NCI-H146 (cell line): ENCODE results near the gene FSIP1.

Source experiments
- DNase-seq: peaks from one replicate; lab custom pipeline; 2025; lab: John Stamatoyannopoulos, UW

The FSIP1 gene

DNA sequence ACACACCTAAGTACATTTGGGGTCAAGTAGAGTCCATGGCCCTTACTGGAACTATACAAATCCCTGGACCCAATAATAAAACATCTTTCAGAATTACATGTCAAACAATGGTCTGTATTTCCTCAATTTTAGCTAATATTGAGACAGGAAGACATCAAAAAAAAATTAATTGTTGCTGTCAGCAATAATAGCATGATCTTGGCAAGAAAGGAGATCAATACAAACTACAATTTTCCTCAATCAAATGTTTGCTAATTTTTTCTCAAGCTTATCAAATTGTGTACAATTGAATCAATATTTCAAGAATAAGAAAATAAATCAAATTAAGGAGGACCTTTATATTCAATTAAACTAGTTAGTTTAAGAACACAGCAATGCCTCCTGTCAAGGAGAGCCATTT lies 62.6 kb downstream of the FSIP1 start:
- no peak for DNase-seq

DNA sequence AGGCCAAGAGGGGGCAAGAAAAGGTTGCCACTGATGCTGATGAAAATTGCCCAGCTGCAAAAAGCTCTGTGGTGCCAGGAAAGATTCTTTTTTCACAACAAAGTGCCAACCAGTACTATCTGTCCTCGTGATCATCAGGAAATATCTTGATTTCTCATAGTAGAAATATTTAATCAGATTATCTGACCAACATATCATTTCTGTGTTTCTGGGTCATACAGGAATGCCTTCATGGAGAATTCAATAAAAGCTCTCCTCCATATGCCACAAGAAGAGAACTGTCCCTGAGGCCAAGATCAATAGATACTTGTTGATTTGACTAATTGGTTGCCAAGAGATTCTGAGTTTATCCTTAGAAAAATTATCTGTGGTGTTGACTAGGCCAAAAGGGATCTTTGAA lies 63.5 kb downstream of the FSIP1 start:
- DNase-seq = no peak

- DNase-seq = no peak
Observed at GRCh38 chr15:39717134-39717533, 65.5 kb downstream of the FSIP1 start.

DNA sequence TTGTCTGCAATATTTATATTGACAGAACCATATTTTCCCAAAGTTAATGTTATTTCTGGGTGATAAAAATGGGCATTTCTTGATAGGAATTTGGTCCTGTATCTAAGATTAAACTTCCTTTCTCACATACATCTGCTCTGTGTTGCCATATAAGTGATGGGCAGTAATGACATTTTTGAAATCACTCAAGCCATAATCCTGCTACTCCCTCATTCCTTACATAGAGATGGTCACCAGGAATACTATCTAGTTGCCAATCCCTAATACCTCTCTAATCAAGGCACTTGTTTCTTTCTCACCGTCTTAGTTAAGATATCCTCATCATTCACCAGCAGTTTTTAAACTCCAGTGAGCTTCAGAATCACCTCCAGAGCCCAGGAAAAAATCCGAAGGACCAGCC lies 68.4 kb downstream of the FSIP1 start:
- DNase-seq = no peak

DNA sequence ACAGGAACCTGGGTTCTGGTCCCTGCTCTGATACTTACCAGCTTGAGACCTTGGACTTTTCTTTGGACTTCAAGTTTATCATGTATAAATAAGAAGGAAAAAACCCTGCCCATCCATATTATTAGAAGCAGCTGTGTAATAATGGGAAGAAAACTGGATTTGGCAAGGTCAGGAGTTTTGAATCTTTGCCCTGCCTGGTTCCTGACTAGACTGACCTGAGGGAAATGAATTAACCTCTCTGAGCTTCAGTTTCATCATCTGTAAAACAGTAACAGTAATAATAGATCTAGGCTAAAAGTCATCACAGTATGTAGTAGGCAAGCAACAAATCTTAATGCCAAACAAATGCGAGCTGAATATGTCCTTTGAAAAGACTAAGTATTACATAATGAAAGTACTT lies 68.8 kb downstream of the FSIP1 start:
- no peak for DNase-seq

- no peak for DNase-seq
Observed at GRCh38 chr15:39710681-39711080, 72.0 kb downstream of the FSIP1 start.

DNA sequence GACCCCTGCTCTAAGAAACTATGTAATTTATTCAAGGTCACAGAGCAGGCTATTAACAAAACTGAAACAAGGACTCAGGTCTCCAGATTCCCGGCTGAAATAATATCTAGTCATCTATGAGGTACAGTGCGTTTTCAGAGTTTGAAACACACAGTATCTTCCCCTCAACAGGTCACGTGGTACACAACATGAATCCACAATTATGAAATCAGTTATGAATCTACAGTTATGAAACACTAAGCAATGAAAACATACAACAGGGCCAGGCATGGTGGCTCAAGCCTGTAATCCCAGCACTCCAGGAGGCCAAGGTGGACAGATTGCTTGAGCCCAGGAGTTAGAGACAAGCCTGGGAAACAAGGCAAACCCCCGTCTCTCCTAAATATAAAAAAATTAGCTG lies 72.7 kb downstream of the FSIP1 start:
- DNase-seq = no peak

DNA sequence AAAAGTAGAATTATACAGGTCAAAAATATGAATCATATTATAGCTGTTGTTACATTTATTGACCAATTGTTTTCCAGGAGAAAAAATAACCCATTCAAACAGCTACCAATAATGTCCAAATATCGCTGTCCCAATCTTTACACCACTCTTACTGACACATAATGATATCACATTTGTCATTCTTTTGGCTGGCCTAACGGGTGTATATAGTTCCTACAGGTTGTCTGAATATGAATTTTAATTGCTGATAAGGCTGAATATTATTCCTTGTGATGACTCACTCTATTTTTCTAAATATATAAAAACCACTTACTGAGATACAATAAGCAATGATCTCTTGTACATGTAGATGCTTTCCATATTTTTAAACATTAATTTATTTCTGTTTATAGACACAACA lies 76.4 kb downstream of the FSIP1 start:
- no peak for DNase-seq

GRCh38 chr15:39704689-39705088 lies 78.0 kb downstream of the FSIP1 start:
- DNase-seq = no peak

GRCh38 chr15:39704235-39704634 lies 78.4 kb downstream of the FSIP1 start:
- no peak for DNase-seq

DNA sequence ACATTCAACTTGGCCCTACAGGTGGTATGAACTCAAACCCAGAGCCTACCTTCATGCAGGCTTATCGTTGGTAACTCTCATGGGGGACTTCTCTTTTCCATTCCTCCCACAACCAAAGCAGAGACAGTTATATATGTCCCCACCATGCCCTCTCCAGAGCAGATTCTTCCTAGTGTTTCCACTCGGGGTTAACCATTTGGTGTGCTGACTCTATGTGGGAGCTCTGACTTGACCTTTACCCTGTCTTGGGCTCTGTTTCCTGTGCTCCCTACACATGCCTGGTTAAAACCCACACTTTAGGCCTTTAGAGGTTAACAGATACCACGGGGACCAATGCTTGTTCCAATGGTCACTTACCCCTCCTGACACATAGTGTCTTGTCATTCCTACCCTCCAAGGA lies 80.7 kb downstream of the FSIP1 start:
- no peak for DNase-seq

GRCh38 chr15:39700375-39700700 lies 82.3 kb downstream of the FSIP1 start:
- no peak for DNase-seq

DNA sequence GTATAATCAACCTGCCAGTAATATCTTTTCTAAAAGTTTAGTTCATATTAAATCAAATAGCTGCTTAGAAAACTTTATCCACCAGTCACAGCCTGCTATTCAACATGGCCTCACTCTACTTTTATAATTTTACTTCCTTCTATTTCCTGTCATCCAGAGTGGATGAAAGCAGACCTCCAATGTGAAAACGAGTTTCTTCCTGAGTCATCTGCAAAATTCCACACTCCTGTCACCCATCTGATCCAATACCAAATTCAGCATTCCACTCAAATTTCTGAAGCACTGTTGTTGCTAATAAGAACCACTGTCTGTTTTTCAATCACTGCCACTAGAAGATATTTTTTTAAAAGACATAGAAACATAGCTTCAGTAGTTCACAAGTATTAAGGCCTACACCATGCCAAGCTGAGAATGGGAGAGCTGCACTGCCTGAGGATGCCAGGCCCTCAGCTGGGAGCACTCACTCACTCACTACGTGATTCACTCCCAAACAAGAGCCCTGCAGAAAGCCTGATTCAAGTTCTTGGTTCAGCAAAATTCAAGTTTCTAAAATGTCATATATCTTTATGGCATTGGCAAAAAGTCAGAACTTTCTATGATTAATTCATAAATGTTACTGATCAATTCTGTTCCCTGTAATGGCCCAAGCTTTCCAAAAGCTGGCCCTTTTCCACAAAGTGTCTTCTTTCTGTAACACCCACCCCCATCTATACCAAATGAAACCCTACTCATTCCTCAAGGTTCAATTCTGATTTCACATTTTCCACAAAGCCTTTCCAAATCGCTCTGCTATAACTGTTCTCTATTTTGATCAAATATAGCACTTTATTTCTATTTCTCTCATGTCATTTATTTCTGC lies 82.9 kb downstream of the FSIP1 start:
- no peak for DNase-seq

- DNase-seq = no peak
Observed at GRCh38 chr15:39698444-39699390, 83.9 kb downstream of the FSIP1 start.

GRCh38 chr15:39697509-39697908 lies 85.1 kb downstream of the FSIP1 start:
- no peak for DNase-seq

GRCh38 chr15:39695793-39696192 lies 86.8 kb downstream of the FSIP1 start:
- no peak for DNase-seq

DNA sequence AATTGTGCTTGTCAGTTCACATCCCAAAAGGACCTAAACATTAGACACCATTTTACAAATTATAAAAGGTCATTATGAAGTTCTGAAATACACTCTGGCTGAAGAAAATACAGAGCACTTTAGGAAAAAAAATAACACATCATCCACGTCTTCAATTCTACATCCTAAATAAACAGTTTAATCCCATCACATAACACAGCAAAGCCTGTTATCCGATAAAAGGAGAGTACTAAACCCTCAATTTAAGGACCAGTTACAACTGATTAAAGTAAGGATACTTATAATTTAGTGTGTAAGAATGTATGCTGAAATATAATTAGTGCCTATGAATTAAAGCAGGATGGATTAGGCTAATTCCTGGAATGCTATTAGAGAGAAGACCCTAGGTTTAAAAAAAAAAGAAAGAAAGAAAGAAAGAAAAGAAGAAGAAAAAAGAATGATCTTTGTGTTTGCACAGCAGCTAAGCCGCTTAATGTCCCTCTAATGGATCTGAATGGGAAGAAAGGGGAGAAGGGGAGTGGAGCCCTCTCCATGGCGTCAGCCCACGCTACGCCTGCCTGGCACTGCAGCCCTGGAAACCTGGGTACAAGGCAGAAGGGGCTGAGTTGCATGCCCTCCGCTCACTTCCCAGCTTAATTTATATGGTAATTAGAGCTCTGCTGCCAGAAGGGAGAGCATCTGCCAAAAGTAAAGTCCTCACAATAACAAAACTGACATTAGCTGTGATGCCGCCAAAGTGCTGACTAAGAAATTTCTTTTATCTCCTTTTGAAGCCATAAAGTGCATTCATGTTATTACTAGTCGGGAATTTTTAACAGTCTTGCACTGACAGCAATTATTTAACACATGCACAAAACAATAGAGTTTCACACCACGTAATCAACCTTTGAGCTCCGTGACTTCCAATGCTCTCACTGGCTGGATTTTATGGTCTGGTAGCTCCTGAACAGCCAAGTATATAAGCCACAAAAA lies 90.0 kb downstream of the FSIP1 start:
- DNase-seq = peak; percentile 32

GRCh38 chr15:39690881-39691634 lies 91.6 kb downstream of the FSIP1 start:
- no peak for DNase-seq

DNA sequence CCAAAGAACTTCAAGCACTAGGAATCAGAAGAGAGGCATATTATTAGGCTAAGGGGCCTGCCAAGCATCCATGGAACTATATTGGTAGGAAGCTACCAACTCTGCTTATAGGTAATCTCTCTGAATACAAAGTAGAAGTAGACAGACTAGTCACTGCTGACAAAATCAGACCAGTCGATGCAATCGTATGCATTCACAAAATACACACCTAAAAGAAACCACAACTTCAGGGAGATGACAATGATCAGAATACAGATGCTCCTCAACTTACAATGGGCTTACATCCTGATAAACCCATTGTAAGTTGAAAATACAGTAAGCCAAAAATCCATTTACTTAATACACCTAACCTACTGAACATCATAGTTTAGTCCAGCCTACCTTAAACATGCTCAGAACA lies 94.7 kb downstream of the FSIP1 start:
- no peak for DNase-seq

GRCh38 chr15:39685999-39686613 lies 96.5 kb downstream of the FSIP1 start:
- DNase-seq = peak; percentile 23

GRCh38 chr15:39685367-39685766 lies 97.3 kb downstream of the FSIP1 start:
- no peak for DNase-seq
